GM19438 (cell line): ENCODE results near the gene LRRC74B.
A peak's percentile ranks its signal among the peaks of the same experiment; 100 is the strongest.
"Not testable (repeated sequence)": the region's sequence is repeated elsewhere in the genome, so short reads cannot be mapped to it uniquely, and the experiment has no call there.

Experiments
- ATAC-seq: cut with Tn5 transposase; IDR thresholded peaks from one replicate; pipeline ENCODE4 v1.9.1; 2021; ENCODE audit warnings: low read depth; ENCODE audit not compliant: unreplicated experiment

The LRRC74B gene

GRCh38 chr22:21045585-21046294 is at the start of gene LRRC74B:
LRRC74B (plus strand) TSS chr22:21045946; CDS start chr22:21045987, 41 bp downstream.
- ATAC-seq, result peak; percentile 92

- ATAC-seq, result no peak
Measured at GRCh38 chr22:20996031-20996410, 49.7 kb upstream of the LRRC74B start.

- ATAC-seq, result no peak
Measured at GRCh38 chr22:20996598-20997535, 48.9 kb upstream of the LRRC74B start.

GRCh38 chr22:20997536-20998257 is 48.0 kb upstream of the LRRC74B start:
- ATAC-seq, result no peak

GRCh38 chr22:20998411-20999336 is 47.1 kb upstream of the LRRC74B start:
- no peak for ATAC-seq

GRCh38 chr22:20999350-21000206 is 46.2 kb upstream of the LRRC74B start:
- no peak for ATAC-seq

GRCh38 chr22:21000207-21000986 is 45.3 kb upstream of the LRRC74B start:
- no peak for ATAC-seq

- ATAC-seq, result no peak
Measured at GRCh38 chr22:21000987-21001600, 44.7 kb upstream of the LRRC74B start.

- peak; percentile 83 for ATAC-seq
Measured at GRCh38 chr22:21001601-21002325, 44.0 kb upstream of the LRRC74B start, which contains the start of gene THAP7. THAP7 (minus strand) TSS chr22:21002118; CDS start chr22:21001911, 207 bp downstream.

- ATAC-seq, result no peak
Measured at GRCh38 chr22:21003782-21004181, 42.0 kb upstream of the LRRC74B start.

GRCh38 chr22:21009208-21009607 is 36.5 kb upstream of the LRRC74B start:
- not testable (repeated sequence) for ATAC-seq

- ATAC-seq, result no peak
Measured at GRCh38 chr22:21009638-21010425, 35.9 kb upstream of the LRRC74B start.

- ATAC-seq, result no peak
Measured at GRCh38 chr22:21010426-21011113, 35.2 kb upstream of the LRRC74B start.

- no peak for ATAC-seq
Measured at GRCh38 chr22:21012446-21013407, 33.0 kb upstream of the LRRC74B start.
